Mesodermal cell (in vitro differentiated cells): Measurements from ENCODE around the gene GUCY2D.
A peak's percentile ranks its signal among the peaks of the same experiment; 100 is the strongest.

Experiments used
- H3K27ac ChIP-seq: 2 replicates; pipeline ENCODE4 v1.7.0; 2013; ENCODE audit warnings: mild to moderate bottlenecking, low read depth, low read length, moderate library complexity; ENCODE audit not compliant: severe bottlenecking
- H3K36me3 ChIP-seq: 2 replicates; pipeline ENCODE4 v1.7.1; 2013; ENCODE audit warnings: mild to moderate bottlenecking, low read length, moderate library complexity; ENCODE audit not compliant: control insufficient read depth, insufficient read depth
- H3K4me1 ChIP-seq: one replicate; pipeline ENCODE4 v1.7.1; 2013; ENCODE audit warnings: mild to moderate bottlenecking, low read length; ENCODE audit not compliant: insufficient read depth, control insufficient read depth, poor library complexity, severe bottlenecking
- H3K4me3 ChIP-seq: 2 replicates; pipeline ENCODE4 v1.7.0; 2013; ENCODE audit warnings: low read length, control low read depth, mild to moderate bottlenecking; ENCODE audit not compliant: insufficient read depth, poor library complexity, severe bottlenecking; ENCODE audit errors: extremely low read depth
- H3K9me3 ChIP-seq: 2 replicates; pipeline ENCODE4 v1.7.1; 2013; ENCODE audit warnings: mild to moderate bottlenecking, low read length, moderate library complexity; ENCODE audit not compliant: control insufficient read depth
- WGBS, 2 experiments: methylation state at CpG; one replicate each; pipeline ENCODE4 v1.1.5; 2013; ENCODE audit warnings: missing lambda C conversion rate in 2 of 2; ENCODE audit not compliant: insufficient coverage in 2 of 2; 5-methylcytosine and 5-hydroxymethylcytosine counted together

Gene GUCY2D

GRCh38 chr17:7992924-7993323 lies 9.5 kb upstream of the GUCY2D start:
- no peaks in the 10 kb centered on the region for H3K36me3 ChIP-seq
- 57 to 76% methylated on average over 2 to 3 of the region's 3 CpGs for WGBS, 2 experiments
- no peaks in the 10 kb centered on the region for H3K9me3 ChIP-seq
- H3K27ac ChIP-seq, result no peak overlapping the region
- no peaks in the 10 kb centered on the region for H3K4me1 ChIP-seq
- no peak overlapping the region for H3K4me3 ChIP-seq

- no peaks in the 10 kb centered on the region for H3K36me3 ChIP-seq
- no peak overlapping the region for H3K4me3 ChIP-seq
- no peaks in the 10 kb centered on the region for H3K9me3 ChIP-seq
- H3K27ac ChIP-seq, result no peak overlapping the region
- H3K4me1 ChIP-seq, result no peaks in the 10 kb centered on the region
- WGBS, 2 experiments, result 90 to 93% methylated on average over 25 to 26 of the region's 27 CpGs
These were observed 8.3 kb upstream of the GUCY2D start for GRCh38 chr17:7993972-7994589.

- no peaks in the 10 kb centered on the region for H3K9me3 ChIP-seq
- H3K27ac ChIP-seq, result no peak overlapping the region
- H3K4me1 ChIP-seq, result no peaks in the 10 kb centered on the region
- no peak overlapping the region for H3K4me3 ChIP-seq
- no peaks in the 10 kb centered on the region for H3K36me3 ChIP-seq
- WGBS, 2 experiments, result 100% methylated on average over 2 of the region's 2 CpGs; no CpG with 5 or more reads in 1 of the 2 experiments
These were observed 6.7 kb upstream of the GUCY2D start for GRCh38 chr17:7995724-7996123.

- 58 to 61% methylated on average over 4 of the region's 5 CpGs for WGBS, 2 experiments
- Histone ChIP-seq H3K4me1 (no peaks in the 10 kb centered on the region), H3K27ac (no peak overlapping the region), H3K36me3 (no peaks in the 10 kb centered on the region), H3K4me3 (no peak overlapping the region), H3K9me3 (no peaks in the 10 kb centered on the region)
These were observed 5.2 kb upstream of the GUCY2D start for GRCh38 chr17:7997186-7997585.

- Histone ChIP-seq H3K4me3 (peak overlapping the region; percentile 19), H3K4me1 (peaks cover 6% of the 10 kb centered on the region)
- WGBS, 2 experiments, result 35 to 36% methylated on average over 76 to 86 of the region's 92 CpGs
These were observed 542 bp downstream of the GUCY2D start for GRCh38 chr17:8002721-8003593.

GRCh38 chr17:8003594-8004181 lies 1.3 kb downstream of the GUCY2D start:
- Histone ChIP-seq H3K4me3 (no peak overlapping the region), H3K4me1 (peaks cover 6% of the 10 kb centered on the region), H3K9me3 (no peaks in the 10 kb centered on the region), H3K27ac (no peak overlapping the region), H3K36me3 (no peaks in the 10 kb centered on the region)
- WGBS, 2 experiments, result 81 to 83% methylated on average over 44 of the region's 44 CpGs

More at GRCh38 chr17:8002721-8003593, 542 bp downstream of the GUCY2D start:
- Histone ChIP-seq H3K27ac (no peak overlapping the region), H3K9me3 (no peaks in the 10 kb centered on the region), H3K36me3 (no peaks in the 10 kb centered on the region)

GRCh38 chr17:8004899-8005298 lies 2.5 kb downstream of the GUCY2D start:
- H3K27ac ChIP-seq, result no peak overlapping the region
- H3K36me3 ChIP-seq, result no peaks in the 10 kb centered on the region
- peaks cover 6% of the 10 kb centered on the region for H3K4me1 ChIP-seq
- WGBS, 2 experiments, result 75 to 89% methylated on average over 5 to 6 of the region's 6 CpGs
- no peaks in the 10 kb centered on the region for H3K9me3 ChIP-seq
- no peak overlapping the region for H3K4me3 ChIP-seq

- Histone ChIP-seq H3K9me3 (no peaks in the 10 kb centered on the region), H3K4me1 (peaks cover 6% of the 10 kb centered on the region), H3K36me3 (no peaks in the 10 kb centered on the region), H3K4me3 (no peak overlapping the region), H3K27ac (no peak overlapping the region)
- WGBS, 2 experiments, result 89 to 100% methylated on average over 1 of the region's 1 CpG
These were observed 2.9 kb downstream of the GUCY2D start for GRCh38 chr17:8005357-8005756.

GRCh38 chr17:8005967-8006730 lies 3.7 kb downstream of the GUCY2D start:
- H3K4me3 ChIP-seq, result no peak overlapping the region
- H3K36me3 ChIP-seq, result no peaks in the 10 kb centered on the region
- 93 to 98% methylated on average over 27 to 29 of the region's 30 CpGs for WGBS, 2 experiments
- H3K4me1 ChIP-seq, result peaks cover 6% of the 10 kb centered on the region
- H3K27ac ChIP-seq, result no peak overlapping the region
- H3K9me3 ChIP-seq, result no peaks in the 10 kb centered on the region

GRCh38 chr17:8006836-8007680 lies 4.6 kb downstream of the GUCY2D start:
- Histone ChIP-seq H3K9me3 (no peaks in the 10 kb centered on the region), H3K4me3 (no peak overlapping the region), H3K4me1 (peaks cover 6% of the 10 kb centered on the region), H3K36me3 (no peaks in the 10 kb centered on the region), H3K27ac (no peak overlapping the region)
- WGBS, 2 experiments, result 84 to 86% methylated on average over 8 to 9 of the region's 14 CpGs
